IPS DF 6.9 (cell line): Measurements from ENCODE around the gene ZNF506.

Experiments
- DNase-seq: peaks from one replicate; pipeline ENCODE4 v3.0.0-alpha.2; 2013; ENCODE audit warnings: low read depth, low spot score
- H3K27ac ChIP-seq: one replicate; pipeline ENCODE4 v1.5.1; 2013; ENCODE audit warnings: low read length, control low read depth
- H3K27me3 ChIP-seq: 2 replicates; pipeline ENCODE4 v1.6.1; 2013; ENCODE audit warnings: mild to moderate bottlenecking, low read length; ENCODE audit not compliant: control insufficient read depth, insufficient read depth
- H3K36me3 ChIP-seq: 2 replicates; pipeline ENCODE4 v1.6.1; 2013; ENCODE audit warnings: low read length; ENCODE audit not compliant: control insufficient read depth, insufficient read depth
- H3K4me1 ChIP-seq: 2 replicates; pipeline ENCODE4 v1.6.1; 2013; ENCODE audit warnings: low read length; ENCODE audit not compliant: control insufficient read depth, insufficient read depth
- H3K4me3 ChIP-seq: 2 replicates; pipeline ENCODE4 v1.5.1; 2013; ENCODE audit warnings: mild to moderate bottlenecking, low read length
- H3K9me3 ChIP-seq: 2 replicates; pipeline ENCODE4 v1.6.1; 2013; ENCODE audit warnings: low read length, inconsistent platforms; ENCODE audit not compliant: control insufficient read depth, insufficient read depth
- WGBS: extraction: QIAGEN DNeasy Blood & Tissue Kit; methylation state at CpG from one replicate; pipeline ENCODE4 v1.1.7; 2013; ENCODE audit warnings: mixed read lengths, missing lambda C conversion rate; ENCODE audit not compliant: insufficient read length, insufficient coverage; 5-methylcytosine and 5-hydroxymethylcytosine counted together

Gene ZNF506

DNA sequence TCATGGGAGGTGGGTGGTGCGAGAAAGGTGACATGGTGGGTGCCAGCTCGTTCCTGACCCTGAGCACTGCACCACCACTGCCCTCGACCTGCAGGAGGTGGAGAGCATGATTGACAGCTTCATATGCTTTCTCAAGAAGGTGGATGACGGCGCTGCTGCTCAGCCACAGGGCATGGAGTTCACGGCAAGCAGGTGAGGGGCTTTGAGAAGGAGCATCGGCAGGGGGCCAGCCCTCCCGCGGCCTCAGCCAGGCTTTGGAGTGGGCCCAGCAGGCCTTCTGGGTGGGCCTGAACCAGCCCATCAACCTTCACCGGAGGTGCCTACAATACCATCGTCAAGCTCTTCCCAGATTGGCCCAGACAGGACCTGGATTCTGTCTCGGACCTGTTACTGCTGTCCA lies 69.7 kb downstream of the ZNF506 start:
- no CpG with 5 or more reads among the region's 12 CpGs for WGBS
- H3K9me3 ChIP-seq: no peaks in the 10 kb centered on the region
- H3K4me3 ChIP-seq: no peak overlapping the region
- H3K27ac ChIP-seq: no peak overlapping the region
- H3K4me1 ChIP-seq: no peaks in the 10 kb centered on the region
- no peak for DNase-seq
- no peaks in the 10 kb centered on the region for H3K36me3 ChIP-seq
- H3K27me3 ChIP-seq: no peaks in the 10 kb centered on the region

GRCh38 chr19:19750842-19751790 lies 70.4 kb downstream of the ZNF506 start:
- Histone ChIP-seq H3K9me3 (no peaks in the 10 kb centered on the region), H3K4me1 (no peaks in the 10 kb centered on the region), H3K36me3 (no peaks in the 10 kb centered on the region), H3K4me3 (no peak overlapping the region), H3K27ac (no peak overlapping the region), H3K27me3 (no peaks in the 10 kb centered on the region)
- DNase-seq: no peak
- no CpG with 5 or more reads among the region's 40 CpGs for WGBS

DNA sequence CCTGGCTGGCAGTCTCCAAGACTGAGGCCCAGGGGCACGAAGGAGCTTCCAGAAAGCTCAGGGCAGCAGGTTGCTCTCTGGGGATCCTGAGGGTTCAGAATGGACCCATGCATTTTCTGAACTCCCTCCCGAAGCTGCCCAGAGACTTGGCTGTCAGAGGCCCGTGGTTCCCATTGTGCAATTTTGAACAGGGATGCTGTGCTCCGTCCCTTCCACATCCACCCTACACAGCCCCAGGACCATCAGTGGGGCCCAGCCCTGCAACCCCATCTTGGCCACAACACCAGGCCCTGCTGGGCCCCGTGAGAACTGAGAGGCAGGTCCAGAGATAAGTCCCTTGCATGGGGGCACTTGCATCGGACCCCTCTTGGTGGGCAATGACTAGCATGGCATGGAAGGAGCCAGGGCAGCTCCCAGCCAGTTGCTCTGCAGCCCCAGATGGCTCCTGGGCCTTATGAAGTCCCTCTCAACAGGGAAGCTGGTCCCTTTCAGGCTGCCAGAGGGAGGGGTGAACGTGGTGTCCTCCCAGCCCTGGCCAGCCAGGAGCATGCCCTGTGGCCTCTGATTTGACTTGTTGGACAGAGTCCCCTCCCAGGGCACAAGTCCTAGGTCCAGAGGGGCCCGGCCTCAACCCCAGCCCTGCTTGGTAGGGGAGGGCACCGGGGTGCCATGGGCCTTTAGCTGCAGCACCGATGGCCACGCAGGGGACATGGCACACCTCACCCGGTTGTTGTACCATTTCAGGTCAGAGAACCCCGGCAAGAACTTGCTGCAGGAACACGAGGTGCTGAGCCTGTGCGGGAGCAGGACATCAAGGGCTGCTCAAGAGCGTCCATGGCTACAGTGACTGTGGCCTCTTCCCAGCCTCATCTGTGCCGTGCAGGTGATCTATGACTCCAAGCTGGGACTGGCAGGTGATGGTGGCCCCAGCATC lies 71.4 kb downstream of the ZNF506 start:
- Histone ChIP-seq H3K4me1 (no peaks in the 10 kb centered on the region), H3K9me3 (no peaks in the 10 kb centered on the region), H3K4me3 (no peak overlapping the region), H3K27ac (no peak overlapping the region), H3K36me3 (no peaks in the 10 kb centered on the region), H3K27me3 (no peaks in the 10 kb centered on the region)
- DNase-seq: no peak
- no CpG with 5 or more reads among the region's 17 CpGs for WGBS

GRCh38 chr19:19749117-19749907 lies 72.2 kb downstream of the ZNF506 start:
- Histone ChIP-seq H3K27me3 (no peaks in the 10 kb centered on the region), H3K36me3 (no peaks in the 10 kb centered on the region), H3K4me3 (no peak overlapping the region), H3K27ac (no peak overlapping the region), H3K9me3 (no peaks in the 10 kb centered on the region), H3K4me1 (no peaks in the 10 kb centered on the region)
- WGBS: no CpG with 5 or more reads among the region's 13 CpGs
- DNase-seq: no peak

DNA sequence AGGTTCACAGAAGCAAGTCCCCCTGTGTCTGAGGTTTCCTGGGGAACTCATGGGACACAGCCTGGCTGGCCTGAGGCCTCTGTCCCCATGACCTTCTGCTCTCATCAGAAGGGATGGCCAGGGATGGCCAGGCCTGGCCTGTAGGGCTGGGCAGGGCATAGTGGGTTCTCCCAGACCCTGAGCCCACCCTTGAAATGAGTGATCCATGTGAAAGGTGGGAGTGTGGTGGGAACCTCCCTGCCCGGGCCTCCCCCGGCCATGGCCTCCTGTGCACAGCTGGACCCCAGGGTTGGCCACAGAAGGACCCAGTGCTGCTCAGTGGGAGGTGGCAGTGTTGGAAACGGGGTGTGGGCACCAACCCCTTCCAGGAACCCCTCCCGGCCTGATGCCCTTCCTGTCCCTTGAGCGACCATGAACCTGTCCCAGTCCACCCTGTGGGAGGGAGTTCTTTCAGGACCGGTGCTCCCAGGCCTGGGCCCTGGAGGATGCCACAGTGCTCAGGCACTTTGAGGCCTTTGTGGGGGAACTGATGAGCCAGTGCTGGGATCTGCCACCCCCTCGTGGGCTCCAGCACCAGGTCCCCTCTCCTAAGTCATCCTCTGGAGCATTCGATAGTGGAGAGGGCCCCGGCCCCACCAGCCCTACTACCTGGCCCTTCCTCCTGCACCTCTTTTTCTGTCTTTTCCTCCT lies 73.2 kb downstream of the ZNF506 start:
- DNase-seq: no peak
- Histone ChIP-seq H3K4me1 (no peaks in the 10 kb centered on the region), H3K27ac (no peak overlapping the region), H3K9me3 (no peaks in the 10 kb centered on the region), H3K27me3 (no peaks in the 10 kb centered on the region), H3K4me3 (no peak overlapping the region), H3K36me3 (no peaks in the 10 kb centered on the region)
- WGBS: no CpG with 5 or more reads among the region's 9 CpGs

- Histone ChIP-seq H3K36me3 (no peaks in the 10 kb centered on the region), H3K4me3 (no peak overlapping the region), H3K27ac (no peak overlapping the region), H3K27me3 (no peaks in the 10 kb centered on the region), H3K9me3 (no peaks in the 10 kb centered on the region), H3K4me1 (no peaks in the 10 kb centered on the region)
- no peak for DNase-seq
- WGBS: no CpG with 5 or more reads among the region's 13 CpGs
Observed at GRCh38 chr19:19747357-19748220, 74.0 kb downstream of the ZNF506 start.

- Histone ChIP-seq H3K4me3 (no peak overlapping the region), H3K27me3 (no peaks in the 10 kb centered on the region), H3K36me3 (no peaks in the 10 kb centered on the region), H3K4me1 (no peaks in the 10 kb centered on the region), H3K9me3 (no peaks in the 10 kb centered on the region), H3K27ac (no peak overlapping the region)
- DNase-seq: no peak
- no CpG with 5 or more reads among the region's 15 CpGs for WGBS
Observed at GRCh38 chr19:19746286-19747213, 75.0 kb downstream of the ZNF506 start.

DNA sequence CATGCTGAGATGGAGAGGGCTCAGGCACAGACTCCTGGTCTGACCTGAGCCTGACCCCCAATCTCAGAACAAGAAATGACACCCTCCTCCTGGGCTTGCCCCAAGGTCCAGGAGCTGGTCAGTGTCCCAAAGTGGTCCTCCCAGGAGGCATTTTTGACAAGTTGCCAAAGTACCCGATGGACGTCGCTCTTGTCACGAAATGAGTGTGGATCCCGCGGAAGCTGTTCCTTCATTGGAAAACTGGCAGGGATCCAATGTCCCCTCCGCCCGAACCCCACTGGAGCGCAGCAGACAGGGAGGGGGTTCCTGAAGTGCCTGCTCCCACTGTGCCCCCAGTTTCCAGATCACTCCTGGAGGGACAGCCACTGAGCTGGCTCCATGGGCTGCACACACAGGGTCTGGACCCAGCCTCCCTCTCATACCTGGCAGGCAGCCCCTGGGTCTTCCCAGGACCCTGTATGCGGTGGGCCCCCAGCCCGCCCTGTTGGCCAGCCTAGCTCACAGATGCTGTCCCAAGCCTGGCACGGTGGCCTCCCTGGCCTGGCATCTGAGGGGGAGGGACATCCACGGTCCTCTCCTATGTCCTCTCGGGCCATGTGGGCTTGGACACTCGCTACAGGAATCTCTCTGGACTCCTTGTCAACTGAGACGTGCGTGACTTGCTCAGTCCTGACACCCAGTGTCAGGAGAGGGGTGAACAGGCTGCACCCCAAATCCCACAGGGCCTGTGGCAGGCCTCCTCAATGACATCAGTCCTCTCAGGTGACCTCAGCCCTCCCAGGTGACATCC lies 75.9 kb downstream of the ZNF506 start:
- Histone ChIP-seq H3K36me3 (no peaks in the 10 kb centered on the region), H3K27me3 (no peaks in the 10 kb centered on the region), H3K27ac (no peak overlapping the region), H3K4me1 (no peaks in the 10 kb centered on the region), H3K4me3 (no peak overlapping the region), H3K9me3 (no peaks in the 10 kb centered on the region)
- DNase-seq: no peak
- WGBS: no CpG with 5 or more reads among the region's 17 CpGs
